Measurements from ENCODE around the gene SLC2A11. TPM values are rescaled to one million over a fixed set of nuclear protein-coding genes. Genes with fewer than 3 reads are reported as not detected.

SLC2A11 gene
- total RNA-seq, 2 donors from 2014 or later, result 15.1 to 27.0 TPM

GRCh38 chr22:23896166-23896522 lies 38.5 kb downstream of the SLC2A11 start:
- 89% methylated on average over 5 of the region's 5 CpGs for WGBS
- TF ChIP-seq CTCF (IDR thresholded peaks at IDR 0.05), result no peak
- TF ChIP-seq POLR2A (IDR thresholded peaks at IDR 0.05), result no peak
- no peak for TF ChIP-seq POLR2AphosphoS5 (IDR thresholded peaks at IDR 0.05)
- H3K27ac ChIP-seq, result peak overlapping the region; percentile 96 to 99
- H3K4me3 ChIP-seq, result no peak overlapping the region
- no peaks in the 10 kb centered on the region for H3K9me3 ChIP-seq
- peaks cover 0 to 10% of the 10 kb centered on the region in 2 donors for H3K36me3 ChIP-seq
- no peak for DNase-seq (ENCODE audit: low spot score)
- intact Hi-C loops (cut with DNase I), result no loop called here
- H3K27me3 ChIP-seq (replicated peaks; ENCODE audit: insufficient read depth), result no peaks in the 10 kb centered on the region
- H3K4me1 ChIP-seq (replicated peaks), result peaks cover 11% of the 10 kb centered on the region

DNA sequence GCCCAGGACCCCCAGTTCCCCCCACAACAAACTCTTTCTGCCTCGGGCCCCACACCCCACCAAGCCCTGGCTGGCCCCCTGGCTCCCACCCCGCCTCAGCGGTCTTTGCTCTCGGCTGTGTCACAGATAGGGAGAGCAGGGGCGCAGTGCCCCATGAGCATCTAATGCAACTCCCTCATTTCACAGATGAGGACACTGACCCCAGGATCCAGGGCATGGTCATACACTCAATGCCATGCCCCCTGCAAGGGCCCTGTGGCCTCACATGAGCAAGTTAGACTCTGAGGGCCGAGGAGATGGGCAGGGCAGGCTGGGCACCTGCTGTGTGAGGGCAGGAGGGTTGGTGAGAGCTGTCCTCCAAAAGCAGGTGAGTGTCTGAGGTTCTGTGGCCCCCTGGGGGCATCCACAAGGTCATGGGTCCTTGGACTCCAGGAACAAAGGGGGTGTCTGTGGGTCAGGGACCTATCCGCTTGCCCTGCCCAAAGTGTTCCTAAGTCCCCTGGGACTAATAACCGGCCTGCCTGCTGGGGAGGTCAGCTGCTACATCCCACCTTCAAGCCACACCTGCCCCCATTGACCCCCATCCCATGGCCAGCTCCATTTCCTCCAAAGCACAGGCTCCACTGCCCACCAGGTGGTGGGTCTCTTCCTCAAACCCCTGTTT lies 39.0 kb downstream of the SLC2A11 start:
- Histone ChIP-seq H3K9me3 (no peaks in the 10 kb centered on the region), H3K27me3 (replicated peaks; ENCODE audit: insufficient read depth) (no peaks in the 10 kb centered on the region), H3K4me3 (no peak overlapping the region), H3K27ac (peak overlapping the region in 1 of 2 donors; percentile 99), H3K4me1 (replicated peaks) (peaks cover 11% of the 10 kb centered on the region), H3K36me3 (peaks cover 0 to 10% of the 10 kb centered on the region in 2 donors)
- 88% methylated on average over 8 of the region's 8 CpGs for WGBS
- no peak for TF ChIP-seq POLR2A (IDR thresholded peaks at IDR 0.05)
- TF ChIP-seq POLR2AphosphoS5 (IDR thresholded peaks at IDR 0.05), result no peak
- TF ChIP-seq CTCF (IDR thresholded peaks at IDR 0.05), result no peak
- DNase-seq (ENCODE audit: low spot score), result no peak
- intact Hi-C loops (cut with DNase I), result no loop called here

DNA sequence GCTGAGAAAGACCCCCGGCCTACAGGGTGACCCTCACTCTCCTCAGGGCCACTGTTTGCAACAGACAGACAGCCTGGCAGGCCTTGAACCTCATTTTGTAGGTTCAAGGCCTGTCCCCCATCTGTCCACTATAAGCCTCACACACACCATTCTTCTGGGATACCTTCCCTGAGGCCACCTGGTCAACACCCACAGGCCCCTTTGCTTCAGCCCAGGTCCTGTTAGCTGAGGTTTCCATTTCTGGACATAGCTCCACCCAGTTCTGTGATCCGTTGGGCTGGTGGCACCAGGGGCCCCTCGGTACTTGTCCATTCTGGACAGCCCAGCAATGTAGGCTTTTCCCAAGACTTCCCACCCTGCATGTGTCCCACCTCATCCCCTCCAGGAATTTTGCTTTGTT lies 39.6 kb downstream of the SLC2A11 start:
- no peaks in the 10 kb centered on the region for H3K9me3 ChIP-seq
- TF ChIP-seq POLR2AphosphoS5 (IDR thresholded peaks at IDR 0.05) (no peak), CTCF (IDR thresholded peaks at IDR 0.05) (no peak), POLR2A (IDR thresholded peaks at IDR 0.05) (no peak)
- H3K36me3 ChIP-seq, result peaks cover 0 to 10% of the 10 kb centered on the region in 2 donors
- 93% methylated on average over 3 of the region's 3 CpGs for WGBS
- H3K27ac ChIP-seq, result no peak overlapping the region
- no peak overlapping the region for H3K4me3 ChIP-seq
- no peaks in the 10 kb centered on the region for H3K27me3 ChIP-seq (replicated peaks; ENCODE audit: insufficient read depth)
- no peak for DNase-seq (ENCODE audit: low spot score)
- H3K4me1 ChIP-seq (replicated peaks), result peaks cover 11% of the 10 kb centered on the region
- intact Hi-C loops (cut with DNase I), result no loop called here

GRCh38 chr22:23898006-23898974 lies 40.6 kb downstream of the SLC2A11 start:
- H3K36me3 ChIP-seq, result peaks cover 0 to 10% of the 10 kb centered on the region in 2 donors
- no peaks in the 10 kb centered on the region for H3K9me3 ChIP-seq
- no peak for DNase-seq (ENCODE audit: low spot score)
- TF ChIP-seq CTCF (IDR thresholded peaks at IDR 0.05) (no peak), POLR2A (IDR thresholded peaks at IDR 0.05) (no peak), POLR2AphosphoS5 (IDR thresholded peaks at IDR 0.05) (no peak)
- H3K4me1 ChIP-seq (replicated peaks), result peaks cover 11% of the 10 kb centered on the region
- H3K4me3 ChIP-seq, result no peak overlapping the region
- WGBS, result 65% methylated on average over 8 of the region's 8 CpGs
- no peak overlapping the region for H3K27ac ChIP-seq
- intact Hi-C loops (cut with DNase I), result no loop called here
- no peaks in the 10 kb centered on the region for H3K27me3 ChIP-seq (replicated peaks; ENCODE audit: insufficient read depth)

Measured in prostate gland (tissue), 2 donors.